Stimulated activated CD8-positive, alpha-beta memory T cell treated with anti-CD3 and anti-CD28 coated beads, Interleukin-12 subunit alpha, Interleukin-12 subunit beta, amount 100 ng/mL, for 4 hours (primary cell): Measurements from ENCODE around the gene UPP1.
A peak's percentile ranks its signal among the peaks of the same experiment; 100 is the strongest.
"Not testable (repeated sequence)": the region's sequence is repeated elsewhere in the genome, so short reads cannot be mapped to it uniquely, and the experiment has no call there.

Source experiments
- DNase-seq: peaks from one replicate; pipeline ENCODE4 v3.0.0-alpha.2; 2020; ENCODE audit warnings: low read depth

The UPP1 gene

GRCh38 chr7:48089046-48090003 lies at the start of gene UPP1:
Gene UPP1, plus strand, starts transcription at chr7:48089265. Its CDS starts 5,519 bp downstream, at chr7:48094784.
- peak; percentile 83 for DNase-seq

GRCh38 chr7:48040944-48041652 lies 48.0 kb upstream of the UPP1 start:
- no peak for DNase-seq

- DNase-seq, result no peak
Measured at GRCh38 chr7:48041653-48041970, 47.5 kb upstream of the UPP1 start.

- DNase-seq, result no peak
Measured at GRCh38 chr7:48042216-48042615, 46.8 kb upstream of the UPP1 start.

- DNase-seq, result no peak
Measured at GRCh38 chr7:48042636-48043035, 46.4 kb upstream of the UPP1 start.

GRCh38 chr7:48045195-48045765 lies 43.8 kb upstream of the UPP1 start:
- DNase-seq, result no peak

- DNase-seq, result no peak
Measured at GRCh38 chr7:48046458-48046857, 42.6 kb upstream of the UPP1 start.

GRCh38 chr7:48048113-48048512 lies 41.0 kb upstream of the UPP1 start:
- DNase-seq, result no peak

GRCh38 chr7:48049850-48050249 lies 39.2 kb upstream of the UPP1 start:
- DNase-seq, result no peak

- DNase-seq, result no peak
Measured at GRCh38 chr7:48052748-48053147, 36.3 kb upstream of the UPP1 start.

GRCh38 chr7:48053736-48054135 lies 35.3 kb upstream of the UPP1 start:
- DNase-seq, result no peak

GRCh38 chr7:48058990-48059389 lies 30.1 kb upstream of the UPP1 start:
- no peak for DNase-seq

GRCh38 chr7:48059706-48060105 lies 29.4 kb upstream of the UPP1 start:
- no peak for DNase-seq

- no peak for DNase-seq
Measured at GRCh38 chr7:48063985-48064384, 25.1 kb upstream of the UPP1 start.

- no peak for DNase-seq
Measured at GRCh38 chr7:48067475-48067874, 21.6 kb upstream of the UPP1 start.

GRCh38 chr7:48074204-48074654 lies 14.8 kb upstream of the UPP1 start:
- DNase-seq, result no peak

- no peak for DNase-seq
Measured at GRCh38 chr7:48077423-48077822, 11.6 kb upstream of the UPP1 start.

GRCh38 chr7:48078470-48078869 lies 10.6 kb upstream of the UPP1 start:
- DNase-seq, result no peak

GRCh38 chr7:48082378-48082777 lies 6.7 kb upstream of the UPP1 start:
- DNase-seq, result not testable (repeated sequence)

GRCh38 chr7:48083114-48083830 lies 5.8 kb upstream of the UPP1 start:
- no peak for DNase-seq

- DNase-seq, result peak; percentile 63
Measured at GRCh38 chr7:48084727-48085432, 4.2 kb upstream of the UPP1 start.

GRCh38 chr7:48085433-48085791 lies 3.7 kb upstream of the UPP1 start:
- DNase-seq, result no peak
